Neural cell (in vitro differentiated cells): ENCODE results near the gene ANKRD39. TPM values are rescaled to one million over a fixed set of nuclear protein-coding genes. Genes with fewer than 3 reads are reported as not detected.

Experiments used
- H2AFZ ChIP-seq: fragments of 200-600, 300-800 bp; sonication (generic), shearing (Covaris generic); 2 replicates; pipeline ENCODE4 v1.6.0; 2014; ENCODE audit warnings: low read depth, mild to moderate bottlenecking, antibody characterized with exemption, low read length, moderate library complexity
- H3F3A ChIP-seq: fragments of 200-600 bp; shearing (Covaris generic); 2 replicates; pipeline ENCODE4 v1.6.1; 2016; ENCODE audit warnings: mild to moderate bottlenecking, moderate library complexity, mixed read lengths, antibody characterized with exemption, low read length; ENCODE audit not compliant: insufficient read depth, poor library complexity, severe bottlenecking
- H3K27ac ChIP-seq: fragments of 200-600, 300-800 bp; sonication (generic), shearing (Covaris generic); 2 replicates; pipeline ENCODE4 v1.5.1; 2014; ENCODE audit warnings: mild to moderate bottlenecking, low read length, moderate library complexity
- H3K27me3 ChIP-seq: fragments of 300-800, 200-600 bp; sonication (generic), shearing (Covaris generic); 2 replicates; pipeline ENCODE4 v1.6.0; 2014; ENCODE audit warnings: mild to moderate bottlenecking, low read depth, low read length, moderate library complexity; ENCODE audit not compliant: insufficient read depth
- H3K36me3 ChIP-seq: fragments of 300-800, 200-600 bp; sonication (generic), shearing (Covaris generic); 2 replicates; pipeline ENCODE4 v1.5.1; 2014; ENCODE audit warnings: mild to moderate bottlenecking, antibody characterized with exemption, low read length, moderate library complexity; ENCODE audit not compliant: insufficient read depth
- H3K4me2 ChIP-seq: fragments of 300-800, 200-600 bp; sonication (generic), shearing (Covaris generic); 2 replicates; pipeline ENCODE4 v1.6.0; 2014; ENCODE audit warnings: mild to moderate bottlenecking, low read length
- H3K4me3 ChIP-seq: fragments of 300-800, 200-600 bp; sonication (generic), shearing (Covaris generic); 2 replicates; pipeline ENCODE4 v1.5.1; 2014; ENCODE audit warnings: mild to moderate bottlenecking, low read length, moderate library complexity
- H3K79me2 ChIP-seq: fragments of 200-600 bp; shearing (Covaris generic); replicated peaks from 2 replicates; pipeline ENCODE4 v1.6.0; 2014; ENCODE audit warnings: mild to moderate bottlenecking, low read length, moderate library complexity; ENCODE audit not compliant: insufficient read depth
- H3K9ac ChIP-seq: fragments of 300-800, 200-600 bp; sonication (generic), shearing (Covaris generic); 2 replicates; pipeline ENCODE4 v1.6.1; 2016; ENCODE audit warnings: mild to moderate bottlenecking, low read length, mixed read lengths
- H3K9me2 ChIP-seq: fragments of 200-600 bp; shearing (Covaris generic); 2 replicates; pipeline ENCODE4 v1.6.1; 2016; ENCODE audit warnings: mild to moderate bottlenecking, low read length, mixed read lengths; ENCODE audit not compliant: insufficient read depth
- H3K9me3 ChIP-seq: fragments of 200-600, 300-800 bp; sonication (generic), shearing (Covaris generic); 2 replicates; pipeline ENCODE4 v1.6.1; 2016; ENCODE audit warnings: mild to moderate bottlenecking, mixed run types, low read length, moderate library complexity, mixed read lengths
- H4K20me1 ChIP-seq: fragments of 200-600 bp; shearing (Covaris generic); 2 replicates; pipeline ENCODE4 v1.6.1; 2016; ENCODE audit warnings: mild to moderate bottlenecking, mixed run types; ENCODE audit not compliant: insufficient read depth
- CTCF ChIP-seq: fragments of 450-650 bp; IDR thresholded peaks from 2 replicates; pipeline ENCODE4 v1.5.1; 2014; ENCODE audit warnings: antibody characterized with exemption, mild to moderate bottlenecking, moderate library complexity; ENCODE audit not compliant: poor library complexity, severe bottlenecking
- EP300 ChIP-seq: fragments of 450-650 bp; conservative IDR thresholded peaks from 2 replicates; pipeline ENCODE4 v1.6.1; 2014; ENCODE audit warnings: antibody characterized with exemption, mild to moderate bottlenecking, moderate library complexity; ENCODE audit not compliant: poor library complexity, severe bottlenecking
- EZH2 ChIP-seq: fragments of 200-600, 300-800 bp; shearing (Covaris generic), sonication (generic); IDR thresholded peaks from 2 replicates; pipeline ENCODE4 v1.6.1; 2014; ENCODE audit warnings: antibody characterized with exemption, low read length, borderline replicate concordance, mild to moderate bottlenecking; ENCODE audit not compliant: insufficient read depth, poor library complexity, severe bottlenecking
- MXI1 ChIP-seq: fragments of 450-650 bp; conservative IDR thresholded peaks from 2 replicates; pipeline ENCODE4 v1.6.1; 2014; ENCODE audit warnings: antibody characterized with exemption, mild to moderate bottlenecking; ENCODE audit not compliant: poor library complexity, severe bottlenecking
- POLR2AphosphoS5 ChIP-seq: IDR thresholded peaks from 2 replicates; pipeline ENCODE4 v1.6.1; 2012
- RAD21 ChIP-seq: fragments of 450-650 bp; conservative IDR thresholded peaks from 2 replicates; pipeline ENCODE4 v1.6.1; 2014; ENCODE audit warnings: antibody characterized with exemption, mild to moderate bottlenecking, moderate library complexity
- REST ChIP-seq: IDR thresholded peaks from 2 replicates; pipeline ENCODE4 v1.6.1; 2012; ENCODE audit warnings: borderline replicate concordance
- SMC3 ChIP-seq: fragments of 450-650 bp; conservative IDR thresholded peaks from 2 replicates; pipeline ENCODE4 v1.6.1; 2014; ENCODE audit warnings: antibody characterized with exemption, mild to moderate bottlenecking, moderate library complexity; ENCODE audit not compliant: poor library complexity
- TAF1 ChIP-seq: IDR thresholded peaks from 2 replicates; pipeline ENCODE4 v1.6.1; 2012; ENCODE audit warnings: low read depth
- polyA plus RNA-seq: library from polyadenylated mRNA; depleted of rRNA; stranded (reverse); fragments of >200 nt; gene quantifications from 2 replicates; pipeline ENCODE4 v1.2.3, GENCODE V29; 2014

The ANKRD39 gene
- polyA plus RNA-seq, 1 donor from 2014 or later: 30.7 TPM

- Histone ChIP-seq H3K27ac (no peak overlapping the region), H2AFZ (no peak overlapping the region), H3K4me2 (no peak overlapping the region), H3K79me2 (peaks cover 34% of the 10 kb centered on the region), H4K20me1 (peaks cover 16% of the 10 kb centered on the region), H3K9me2 (no peaks in the 10 kb centered on the region), H3K9me3 (no peaks in the 10 kb centered on the region), H3K9ac (peak overlapping the region; percentile 98), H3K27me3 (no peaks in the 10 kb centered on the region), H3F3A (no peaks in the 10 kb centered on the region), H3K36me3 (no peaks in the 10 kb centered on the region), H3K4me3 (peak overlapping the region; percentile 94)
- TF ChIP-seq REST (no peak), CTCF (no peak), TAF1 (no peak), POLR2AphosphoS5 (no peak), RAD21 (no peak), EP300 (no peak), EZH2 (no peak), SMC3 (no peak), MXI1 (no peak)
Observed at GRCh38 chr2:96866586-96866985, 8.8 kb upstream of the ANKRD39 start.

DNA sequence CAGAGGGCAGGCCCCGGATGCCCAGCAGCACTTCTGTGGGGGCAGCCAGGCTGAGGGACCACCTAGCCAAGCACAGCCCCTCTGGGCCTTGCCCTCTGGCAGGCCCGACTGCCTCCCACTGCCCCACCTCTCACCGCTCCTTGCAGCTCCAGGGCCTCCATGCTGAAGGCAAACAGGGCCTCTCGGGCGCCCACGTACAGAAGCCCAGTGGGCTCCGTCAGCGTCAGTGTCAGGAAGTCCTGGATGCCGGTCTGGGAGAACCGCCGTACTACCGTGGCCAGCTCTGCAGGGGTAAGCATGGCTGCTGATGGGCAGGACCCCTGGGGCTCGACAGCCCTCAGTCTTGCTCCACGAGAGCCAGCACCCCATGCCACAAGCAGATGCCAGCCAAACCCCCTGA, 8.3 kb upstream of the ANKRD39 start:
- H2AFZ ChIP-seq: no peak overlapping the region
- no peaks in the 10 kb centered on the region for H3K36me3 ChIP-seq
- H3K9me3 ChIP-seq: no peaks in the 10 kb centered on the region
- H3K79me2 ChIP-seq: peaks cover 34% of the 10 kb centered on the region
- peak overlapping the region; percentile 94 for H3K4me3 ChIP-seq
- no peak overlapping the region for H3K4me2 ChIP-seq
- no peak overlapping the region for H3K9ac ChIP-seq
- no peaks in the 10 kb centered on the region for H3K27me3 ChIP-seq
- no peak overlapping the region for H3K27ac ChIP-seq
- TF ChIP-seq EP300 (no peak), SMC3 (no peak), TAF1 (no peak)
- H4K20me1 ChIP-seq: peaks cover 16% of the 10 kb centered on the region
- no peaks in the 10 kb centered on the region for H3K9me2 ChIP-seq
- no peaks in the 10 kb centered on the region for H3F3A ChIP-seq

DNA sequence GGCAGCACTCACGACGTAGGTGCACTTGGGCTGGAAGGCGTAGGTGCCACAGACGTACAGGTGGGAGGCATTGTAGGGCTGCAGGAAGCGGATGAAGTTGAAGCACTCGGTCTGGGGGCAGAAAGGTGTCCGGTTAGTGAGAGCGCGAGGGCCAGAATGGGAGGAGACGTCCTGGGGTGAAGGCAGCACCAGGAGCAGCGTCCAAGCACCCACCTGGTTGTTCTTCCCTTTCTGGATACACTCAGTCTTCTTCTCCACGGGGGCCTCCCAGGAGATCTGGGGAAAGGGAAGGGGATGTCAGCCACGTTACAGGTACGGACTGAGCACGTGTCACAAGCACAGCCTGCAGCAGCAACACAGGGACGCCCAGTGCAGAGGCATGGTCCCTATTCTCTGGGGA, 7.8 kb upstream of the ANKRD39 start:
- H2AFZ ChIP-seq: no peak overlapping the region
- H3K79me2 ChIP-seq: peaks cover 34% of the 10 kb centered on the region
- H3K9me3 ChIP-seq: no peaks in the 10 kb centered on the region
- no peaks in the 10 kb centered on the region for H3K27me3 ChIP-seq
- peaks cover 16% of the 10 kb centered on the region for H4K20me1 ChIP-seq
- no peaks in the 10 kb centered on the region for H3K9me2 ChIP-seq
- TF ChIP-seq RAD21 (no peak), SMC3 (no peak), REST (no peak), TAF1 (no peak), MXI1 (no peak), CTCF (no peak), EZH2 (no peak), POLR2AphosphoS5 (no peak), EP300 (no peak)
- no peak overlapping the region for H3K27ac ChIP-seq
- no peak overlapping the region for H3K4me2 ChIP-seq
- no peaks in the 10 kb centered on the region for H3K36me3 ChIP-seq
- H3K4me3 ChIP-seq: no peak overlapping the region
- H3F3A ChIP-seq: no peaks in the 10 kb centered on the region
- no peak overlapping the region for H3K9ac ChIP-seq
